Astrocyte (in vitro differentiated cells and primary cell): Measurements from ENCODE around the gene ILF3.

Experiments
- EZH2 ChIP-seq: IDR thresholded peaks from 2 replicates; pipeline ENCODE4 v1.6.1; 2012; ENCODE audit warnings: mild to moderate bottlenecking, low read length, inconsistent platforms; ENCODE audit not compliant: insufficient read depth
- TF ChIP-seq, protein P1 (sequence below): IDR thresholded peaks from 2 replicates; pipeline ENCODE4 v1.5.1; 2011; ENCODE audit warnings: low read depth, mild to moderate bottlenecking, inconsistent platforms, low read length, moderate library complexity; ENCODE audit not compliant: insufficient read depth

GRCh38 chr19:10620786-10621185 is 33.4 kb upstream of the ILF3 start:
- TF ChIP-seq, protein P1, sequence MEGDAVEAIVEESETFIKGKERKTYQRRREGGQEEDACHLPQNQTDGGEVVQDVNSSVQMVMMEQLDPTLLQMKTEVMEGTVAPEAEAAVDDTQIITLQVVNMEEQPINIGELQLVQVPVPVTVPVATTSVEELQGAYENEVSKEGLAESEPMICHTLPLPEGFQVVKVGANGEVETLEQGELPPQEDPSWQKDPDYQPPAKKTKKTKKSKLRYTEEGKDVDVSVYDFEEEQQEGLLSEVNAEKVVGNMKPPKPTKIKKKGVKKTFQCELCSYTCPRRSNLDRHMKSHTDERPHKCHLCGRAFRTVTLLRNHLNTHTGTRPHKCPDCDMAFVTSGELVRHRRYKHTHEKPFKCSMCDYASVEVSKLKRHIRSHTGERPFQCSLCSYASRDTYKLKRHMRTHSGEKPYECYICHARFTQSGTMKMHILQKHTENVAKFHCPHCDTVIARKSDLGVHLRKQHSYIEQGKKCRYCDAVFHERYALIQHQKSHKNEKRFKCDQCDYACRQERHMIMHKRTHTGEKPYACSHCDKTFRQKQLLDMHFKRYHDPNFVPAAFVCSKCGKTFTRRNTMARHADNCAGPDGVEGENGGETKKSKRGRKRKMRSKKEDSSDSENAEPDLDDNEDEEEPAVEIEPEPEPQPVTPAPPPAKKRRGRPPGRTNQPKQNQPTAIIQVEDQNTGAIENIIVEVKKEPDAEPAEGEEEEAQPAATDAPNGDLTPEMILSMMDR, result no peak
- TF ChIP-seq EZH2, result no peak
